K562 (cell line): ENCODE measurements around the gene PTPRT.

Experiments used
- HDAC2 ChIP-seq: fragments of 450-650 bp; IDR thresholded peaks from 2 replicates; pipeline ENCODE4 v1.6.1; 2016; ENCODE audit warnings: mild to moderate bottlenecking
- KHSRP ChIP-seq: fragments of 450-650 bp; IDR thresholded peaks from 2 replicates; pipeline ENCODE4 v1.6.1; 2017
- MAFG ChIP-seq: fragments of 450-650 bp; conservative IDR thresholded peaks from 2 replicates; pipeline ENCODE4 v1.6.1; 2016; ENCODE audit warnings: missing genetic modification characterization, missing compliant biosample characterization
- MCM2 ChIP-seq: fragments of 450-650 bp; IDR thresholded peaks from 2 replicates; pipeline ENCODE4 v1.6.1; 2017; ENCODE audit warnings: low read depth, mild to moderate bottlenecking
- POLR2A ChIP-seq: fragments of 450-650 bp; conservative IDR thresholded peaks from 2 replicates; pipeline ENCODE4 v1.6.1; 2016
- POLR2AphosphoS5 ChIP-seq: IDR thresholded peaks from 2 replicates; pipeline ENCODE4 v1.6.1; 2011; ENCODE audit warnings: mild to moderate bottlenecking, low read depth, low read length, moderate library complexity; ENCODE audit not compliant: control insufficient read depth, insufficient read depth
- ZNF311 ChIP-seq: fragments of 250-450 bp; sonication (Bioruptor Pico); IDR thresholded peaks from 2 replicates; pipeline ENCODE4 v1.4.0; 2020; ENCODE audit warnings: mild to moderate bottlenecking, moderate library complexity
- ZNF695 ChIP-seq: fragments of 450-650 bp; formaldehyde crosslinking; IDR thresholded peaks from 2 replicates; pipeline ENCODE4 v1.4.0; 2020; ENCODE audit warnings: mild to moderate bottlenecking, moderate library complexity
- TF ChIP-seq, protein P1 (sequence below): sonication (generic); formaldehyde crosslinking; IDR thresholded peaks from 2 replicates; pipeline ENCODE4 v1.5.0; 2020; ENCODE audit warnings: missing genetic modification reagents
- TF ChIP-seq, protein P2 (sequence below): sonication (generic); formaldehyde crosslinking; IDR thresholded peaks from 2 replicates; pipeline ENCODE4 v1.8.1; 2023; ENCODE audit warnings: mild to moderate bottlenecking, missing genetic modification reagents

DNA sequence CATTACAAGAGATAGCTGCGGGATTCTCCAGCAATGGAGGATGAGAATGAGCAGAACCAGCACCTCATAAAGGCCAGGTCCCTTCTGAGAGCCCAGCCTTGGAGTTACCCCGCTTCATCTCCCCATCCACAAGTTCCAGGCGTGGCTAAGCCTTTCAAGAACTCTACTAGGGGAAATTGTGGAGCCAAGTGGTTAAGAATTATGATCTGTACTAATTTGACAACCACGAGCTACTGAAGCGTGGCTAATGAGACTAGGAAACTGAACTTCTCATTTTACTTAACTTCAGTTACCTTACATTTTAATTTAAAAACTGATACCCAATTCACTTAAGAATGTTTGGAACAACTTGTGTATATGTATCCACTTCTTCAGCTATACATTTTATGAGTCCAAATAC, 401.0 kb downstream of the PTPRT start:
- TF ChIP-seq MAFG (no peak), ZNF311 (CRISPR knock-in tag) (no peak), POLR2A (no peak), ZNF695 (CRISPR knock-in tag) (no peak), KHSRP (no peak), POLR2AphosphoS5 (no peak), HDAC2 (no peak), MCM2 (no peak)
- TF ChIP-seq, protein P1, sequence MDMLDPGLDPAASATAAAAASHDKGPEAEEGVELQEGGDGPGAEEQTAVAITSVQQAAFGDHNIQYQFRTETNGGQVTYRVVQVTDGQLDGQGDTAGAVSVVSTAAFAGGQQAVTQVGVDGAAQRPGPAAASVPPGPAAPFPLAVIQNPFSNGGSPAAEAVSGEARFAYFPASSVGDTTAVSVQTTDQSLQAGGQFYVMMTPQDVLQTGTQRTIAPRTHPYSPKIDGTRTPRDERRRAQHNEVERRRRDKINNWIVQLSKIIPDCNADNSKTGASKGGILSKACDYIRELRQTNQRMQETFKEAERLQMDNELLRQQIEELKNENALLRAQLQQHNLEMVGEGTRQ (CRISPR knock-in tag), result no peak
- TF ChIP-seq, protein P2, sequence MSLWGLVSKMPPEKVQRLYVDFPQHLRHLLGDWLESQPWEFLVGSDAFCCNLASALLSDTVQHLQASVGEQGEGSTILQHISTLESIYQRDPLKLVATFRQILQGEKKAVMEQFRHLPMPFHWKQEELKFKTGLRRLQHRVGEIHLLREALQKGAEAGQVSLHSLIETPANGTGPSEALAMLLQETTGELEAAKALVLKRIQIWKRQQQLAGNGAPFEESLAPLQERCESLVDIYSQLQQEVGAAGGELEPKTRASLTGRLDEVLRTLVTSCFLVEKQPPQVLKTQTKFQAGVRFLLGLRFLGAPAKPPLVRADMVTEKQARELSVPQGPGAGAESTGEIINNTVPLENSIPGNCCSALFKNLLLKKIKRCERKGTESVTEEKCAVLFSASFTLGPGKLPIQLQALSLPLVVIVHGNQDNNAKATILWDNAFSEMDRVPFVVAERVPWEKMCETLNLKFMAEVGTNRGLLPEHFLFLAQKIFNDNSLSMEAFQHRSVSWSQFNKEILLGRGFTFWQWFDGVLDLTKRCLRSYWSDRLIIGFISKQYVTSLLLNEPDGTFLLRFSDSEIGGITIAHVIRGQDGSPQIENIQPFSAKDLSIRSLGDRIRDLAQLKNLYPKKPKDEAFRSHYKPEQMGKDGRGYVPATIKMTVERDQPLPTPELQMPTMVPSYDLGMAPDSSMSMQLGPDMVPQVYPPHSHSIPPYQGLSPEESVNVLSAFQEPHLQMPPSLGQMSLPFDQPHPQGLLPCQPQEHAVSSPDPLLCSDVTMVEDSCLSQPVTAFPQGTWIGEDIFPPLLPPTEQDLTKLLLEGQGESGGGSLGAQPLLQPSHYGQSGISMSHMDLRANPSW (CRISPR knock-in tag), result no peak
